IMR-90 (cell line): ENCODE data around the gene IHH. TPM values are rescaled to one million over a fixed set of nuclear protein-coding genes. Genes with fewer than 3 reads are reported as not detected.

Experiments used
- ATAC-seq: fragments of 200-7000 bp; cut with Tn5 transposase; 2 replicates; pipeline ENCODE4 v1.9.1; 2020; ENCODE audit warnings: low read depth, mild to moderate bottlenecking, moderate library complexity
- BruUV-seq: library from RNA; stranded (reverse); fragments of 400-500 nt; replicated peaks from 2 replicates; lab custom pipeline; 2021; lab: Mats Ljungman, UMichigan
- CTCF ChIA-PET: fragments of 300-600 bp; formaldehyde crosslinking; extraction: SDS; loops from one replicate; lab custom pipeline; 2021; ENCODE audit warnings: antibody characterized with exemption; lab: Yijun Ruan, JAX
- POLR2A ChIA-PET: fragments of 300-600 bp; sonication (Branson Sonifier 250); formaldehyde crosslinking; loops from one replicate; lab custom pipeline; 2022; ENCODE audit warnings: antibody characterized with exemption; ENCODE audit not compliant: unreplicated experiment; lab: Charles Lee
- DNase-seq: peaks from one replicate; pipeline ENCODE4 v3.0.0; 2013
- H2AFZ ChIP-seq: replicated peaks from 2 replicates; pipeline ENCODE3; 2013; ENCODE audit warnings: low read length, mild to moderate bottlenecking; ENCODE audit not compliant: poor library complexity
- H2AK5ac ChIP-seq: 2 replicates; pipeline ENCODE4 v1.6.1; 2013; ENCODE audit warnings: low read depth, low read length, inconsistent platforms
- H2AK9ac ChIP-seq: replicated peaks from 2 replicates; pipeline ENCODE3; 2013; ENCODE audit warnings: mild to moderate bottlenecking, low read depth, low read length, moderate library complexity; ENCODE audit not compliant: poor library complexity
- H2BK120ac ChIP-seq: 2 replicates; pipeline ENCODE4 v1.6.1; 2013; ENCODE audit warnings: low read depth, low read length, inconsistent platforms
- H2BK15ac ChIP-seq: 3 replicates; pipeline ENCODE4 v1.6.1; 2013; ENCODE audit warnings: low read depth, low read length, inconsistent platforms
- H2BK20ac ChIP-seq: 2 replicates; pipeline ENCODE4 v1.6.1; 2013; ENCODE audit warnings: low read depth, mild to moderate bottlenecking, inconsistent platforms, low read length, moderate library complexity
- H2BK5ac ChIP-seq: 2 replicates; pipeline ENCODE4 v1.6.1; 2013; ENCODE audit warnings: mild to moderate bottlenecking, low read depth, low read length, inconsistent platforms; ENCODE audit not compliant: poor library complexity, severe bottlenecking
- H3K14ac ChIP-seq: replicated peaks from 2 replicates; pipeline ENCODE4 v1.6.1; 2013; ENCODE audit warnings: low read depth, low read length, inconsistent platforms
- H3K18ac ChIP-seq: 2 replicates; pipeline ENCODE4 v1.6.1; 2013; ENCODE audit warnings: low read depth, low read length, control low read depth
- H3K23ac ChIP-seq: 2 replicates; pipeline ENCODE4 v1.6.1; 2013; ENCODE audit warnings: low read depth, low read length, inconsistent platforms
- H3K27ac ChIP-seq: 2 replicates; pipeline ENCODE4 v1.5.1; 2013; ENCODE audit warnings: mild to moderate bottlenecking, control low read depth, low read length; ENCODE audit not compliant: insufficient read depth
- H3K27me3 ChIP-seq: 2 replicates; pipeline ENCODE4 v1.6.1; 2013; ENCODE audit warnings: low read length; ENCODE audit not compliant: control insufficient read depth, insufficient read depth
- H3K36me3 ChIP-seq: 2 replicates; pipeline ENCODE4 v1.6.1; 2013; ENCODE audit warnings: low read length, mixed read lengths; ENCODE audit not compliant: control insufficient read depth, insufficient read depth
- H3K4ac ChIP-seq: 2 replicates; pipeline ENCODE4 v1.6.1; 2013; ENCODE audit warnings: low read depth, low read length, inconsistent platforms
- H3K4me1 ChIP-seq: 2 replicates; pipeline ENCODE4 v1.6.1; 2013; ENCODE audit warnings: low read length, mixed read lengths; ENCODE audit not compliant: control insufficient read depth, insufficient read depth
- H3K4me2 ChIP-seq: 2 replicates; pipeline ENCODE4 v1.6.1; 2013; ENCODE audit warnings: low read depth, mild to moderate bottlenecking, control low read depth, low read length, moderate library complexity
- H3K4me3 ChIP-seq: 2 replicates; pipeline ENCODE4 v1.5.1; 2013; ENCODE audit warnings: low read depth, mild to moderate bottlenecking, control low read depth, low read length, moderate library complexity; ENCODE audit not compliant: insufficient read depth
- H3K56ac ChIP-seq: 2 replicates; pipeline ENCODE4 v1.6.1; 2013; ENCODE audit warnings: low read length, inconsistent platforms; ENCODE audit not compliant: insufficient read depth; ENCODE audit errors: extremely low read depth
- H3K79me1 ChIP-seq, 2 experiments: 2 replicates each; pipeline ENCODE4 v1.6.1; 2013; ENCODE audit warnings: low read length in 2 of 2, inconsistent platforms in 1 of 2, low read depth in 1 of 2
- H3K9ac ChIP-seq: 2 replicates; pipeline ENCODE4 v1.6.1; 2013; ENCODE audit warnings: low read depth, low read length, control low read depth
- H3K9me1 ChIP-seq: 2 replicates; pipeline ENCODE4 v1.6.1; 2013; ENCODE audit warnings: low read length, inconsistent platforms; ENCODE audit not compliant: insufficient read depth
- H3K9me3 ChIP-seq: 2 replicates; pipeline ENCODE4 v1.6.1; 2013; ENCODE audit warnings: low read length; ENCODE audit not compliant: control insufficient read depth, insufficient read depth
- H4K20me1 ChIP-seq: 2 replicates; pipeline ENCODE4 v1.6.1; 2013; ENCODE audit warnings: low read length, inconsistent platforms; ENCODE audit not compliant: insufficient read depth
- H4K5ac ChIP-seq: 2 replicates; pipeline ENCODE4 v1.6.1; 2013; ENCODE audit warnings: mild to moderate bottlenecking, low read depth, low read length, control low read depth
- H4K8ac ChIP-seq, 2 experiments: 2 replicates each; pipeline ENCODE4 v1.6.1; 2013; ENCODE audit warnings: low read depth in 2 of 2, low read length in 2 of 2, control low read depth in 1 of 2, inconsistent platforms in 1 of 2
- H4K91ac ChIP-seq: 2 replicates; pipeline ENCODE4 v1.6.1; 2013; ENCODE audit warnings: low read depth, low read length, inconsistent platforms; ENCODE audit not compliant: insufficient read depth
- BHLHE40 ChIP-seq: fragments of 150-350 bp; IDR thresholded peaks from 2 replicates; pipeline ENCODE4 v1.6.1; 2016; ENCODE audit warnings: mild to moderate bottlenecking, low read depth, low read length
- CEBPB ChIP-seq: IDR thresholded peaks from 2 replicates; pipeline ENCODE4 v1.6.1; 2012; ENCODE audit warnings: low read depth, low read length, improper control_type of control experiment
- CHD1 ChIP-seq: IDR thresholded peaks from 2 replicates; pipeline ENCODE4 v1.6.1; 2012; ENCODE audit warnings: low read depth, low read length, improper control_type of control experiment
- NFE2L2 ChIP-seq: fragments of 150-350 bp; IDR thresholded peaks from 2 replicates; pipeline ENCODE4 v1.6.1; 2016; ENCODE audit warnings: low read depth, mild to moderate bottlenecking, low read length
- POLR2A ChIP-seq: IDR thresholded peaks from 2 replicates; pipeline ENCODE4 v1.6.1; 2012; ENCODE audit warnings: mild to moderate bottlenecking, low read depth, low read length
- RAD21 ChIP-seq: IDR thresholded peaks from 2 replicates; pipeline ENCODE4 v1.6.1; 2012; ENCODE audit warnings: low read length, improper control_type of control experiment
- RFX5 ChIP-seq: IDR thresholded peaks from 2 replicates; pipeline ENCODE4 v1.8.0; 2012; ENCODE audit warnings: low read depth, mild to moderate bottlenecking, low read length, moderate library complexity
- SMC3 ChIP-seq: fragments of 150-350 bp; IDR thresholded peaks from 2 replicates; pipeline ENCODE4 v1.6.1; 2016; ENCODE audit warnings: low read depth, mild to moderate bottlenecking, antibody characterized with exemption, low read length, moderate library complexity
- WGBS, 2 experiments: methylation state at CpG; one replicate each; pipeline versions ENCODE4 v1.1.5 to v1.1.7; 2013; ENCODE audit warnings: missing lambda C conversion rate in 2 of 2; ENCODE audit not compliant: insufficient read length in 1 of 2; ENCODE audit errors: extremely low coverage in 2 of 2; 5-methylcytosine and 5-hydroxymethylcytosine counted together
- dilution Hi-C: fragments of 300-500 bp; cut with HindIII; formaldehyde crosslinking; loops from one replicate; pipeline ENCODE4 v1.14.3; 2018; ENCODE audit warnings: low sequenced_read_pairs; ENCODE audit not compliant: unreplicated experiment
- in situ Hi-C: fragments of 300-500 bp; cut with MboI; formaldehyde crosslinking; loops from 3 replicates; pipeline ENCODE4 v1.14.3; 2019; ENCODE audit warnings: low sequenced_read_pairs, inconsistent platforms, mixed read lengths
- intact Hi-C: fragments of 100-400 bp; cut with micrococcal nuclease; formaldehyde crosslinking; loops from 2 replicates; pipeline ENCODE4 v1.10.0; 2022
- polyA plus RNA-seq, 3 experiments: library from polyadenylated mRNA; depleted of rRNA; stranded (reverse); fragments of >200 nt; gene quantifications; 2 replicates each; pipeline ENCODE4 v1.2.3, GENCODE V29; 2012; ENCODE audit warnings: low replicate concordance in 1 of 3
- total RNA-seq: library from RNA; depleted of rRNA; stranded (reverse); fragments of >200 nt; gene quantifications from 2 replicates; pipeline ENCODE4 v1.2.3, GENCODE V29; 2012
- TF ChIP-seq, protein P1 (sequence below): fragments of 150-350 bp; IDR thresholded peaks from 2 replicates; pipeline ENCODE4 v1.6.1; 2016; ENCODE audit warnings: low read depth, mild to moderate bottlenecking, low read length, moderate library complexity, borderline replicate concordance
- TF ChIP-seq, protein P2 (sequence below): fragments of 150-350 bp; IDR thresholded peaks from 2 replicates; pipeline ENCODE4 v1.6.1; 2017; ENCODE audit warnings: mild to moderate bottlenecking, antibody characterized with exemption, low read length, low read depth

IHH gene
- total and polyA plus RNA-seq, 2 of the 4 experiments (the other 2 are of a cell fraction): not detected

DNA sequence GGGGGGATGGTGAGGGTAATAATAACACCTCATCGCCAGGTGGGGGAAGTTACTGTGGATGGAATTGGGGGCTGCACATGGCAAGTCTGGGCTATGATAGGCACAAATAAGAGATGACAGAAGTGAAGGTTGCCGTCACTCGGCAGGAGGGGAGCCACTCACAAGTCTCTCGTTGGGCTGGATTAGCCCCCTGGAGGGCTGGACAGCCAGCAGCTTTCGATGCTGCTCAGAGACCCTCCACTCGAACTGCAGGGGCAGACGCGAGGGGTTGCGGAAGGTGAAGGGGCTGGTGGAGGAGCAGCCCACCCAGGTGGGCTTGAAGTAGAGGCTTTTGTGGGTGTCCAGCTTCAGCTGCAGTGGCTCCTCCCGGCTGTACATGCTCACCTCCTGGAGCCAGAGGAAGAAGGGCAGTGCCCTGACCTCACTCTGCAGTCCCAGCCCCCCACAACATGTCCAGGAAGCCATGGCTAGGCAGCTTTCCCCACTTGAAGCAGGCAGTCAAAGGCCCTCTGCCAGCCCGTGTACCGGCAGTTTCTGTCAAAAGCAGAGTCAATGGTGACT, 37.6 kb downstream of the IHH start:
- Histone ChIP-seq H3K4me3 (no peak overlapping the region), H3K79me1 (no peaks in the 10 kb centered on the region), H4K8ac (no peak overlapping the region), H3K9me1 (no peaks in the 10 kb centered on the region), H2BK5ac (no peak overlapping the region), H3K9ac (no peak overlapping the region), H3K9me3 (no peaks in the 10 kb centered on the region), H3K27ac (no peak overlapping the region), H3K36me3 (no peaks in the 10 kb centered on the region), H2AK9ac (no peak overlapping the region), H3K56ac (no peak overlapping the region), H3K4me1 (no peaks in the 10 kb centered on the region), H4K91ac (no peak overlapping the region), H2BK120ac (no peak overlapping the region), H3K4ac (no peak overlapping the region), H4K20me1 (no peaks in the 10 kb centered on the region), H2AFZ (no peak overlapping the region), H3K23ac (no peak overlapping the region), H3K27me3 (peaks cover 76% of the 10 kb centered on the region), H2BK20ac (no peak overlapping the region), H3K14ac (no peak overlapping the region), H3K18ac (no peak overlapping the region), H2AK5ac (no peak overlapping the region), H3K4me2 (no peak overlapping the region), H4K5ac (no peak overlapping the region), H2BK15ac (no peak overlapping the region)
- DNase-seq (no peak), ATAC-seq (no peak)
- dilution Hi-C loops: no loop called here
- ChIA-PET POLR2A (interaction anchor here (0.5 kb wide), 1 partner anchor 12 kb away, joined by 7 read pairs; no protein-coding TSS in a partner anchor), CTCF (no interaction called here)
- no TSS peak for BruUV-seq
- 60% methylated on average over 3 of the region's 12 CpGs; no CpG with 5 or more reads in 1 of the 2 experiments for WGBS, 2 experiments
- TF ChIP-seq CHD1 (no peak), POLR2A (no peak), CEBPB (no peak), RFX5 (no peak), RAD21 (no peak), BHLHE40 (no peak), SMC3 (no peak), NFE2L2 (no peak)
- TF ChIP-seq, protein P1, sequence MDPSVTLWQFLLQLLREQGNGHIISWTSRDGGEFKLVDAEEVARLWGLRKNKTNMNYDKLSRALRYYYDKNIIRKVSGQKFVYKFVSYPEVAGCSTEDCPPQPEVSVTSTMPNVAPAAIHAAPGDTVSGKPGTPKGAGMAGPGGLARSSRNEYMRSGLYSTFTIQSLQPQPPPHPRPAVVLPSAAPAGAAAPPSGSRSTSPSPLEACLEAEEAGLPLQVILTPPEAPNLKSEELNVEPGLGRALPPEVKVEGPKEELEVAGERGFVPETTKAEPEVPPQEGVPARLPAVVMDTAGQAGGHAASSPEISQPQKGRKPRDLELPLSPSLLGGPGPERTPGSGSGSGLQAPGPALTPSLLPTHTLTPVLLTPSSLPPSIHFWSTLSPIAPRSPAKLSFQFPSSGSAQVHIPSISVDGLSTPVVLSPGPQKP: no peak
- TF ChIP-seq, protein P2, sequence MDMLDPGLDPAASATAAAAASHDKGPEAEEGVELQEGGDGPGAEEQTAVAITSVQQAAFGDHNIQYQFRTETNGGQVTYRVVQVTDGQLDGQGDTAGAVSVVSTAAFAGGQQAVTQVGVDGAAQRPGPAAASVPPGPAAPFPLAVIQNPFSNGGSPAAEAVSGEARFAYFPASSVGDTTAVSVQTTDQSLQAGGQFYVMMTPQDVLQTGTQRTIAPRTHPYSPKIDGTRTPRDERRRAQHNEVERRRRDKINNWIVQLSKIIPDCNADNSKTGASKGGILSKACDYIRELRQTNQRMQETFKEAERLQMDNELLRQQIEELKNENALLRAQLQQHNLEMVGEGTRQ: no peak
- intact Hi-C loops: no loop called here
- in situ Hi-C loops: no loop called here
